Liver (tissue), 9 donors: Measurements from ENCODE around the gene SLCO1A2. TPM values are rescaled to one million over a fixed set of nuclear protein-coding genes. Genes with fewer than 3 reads are reported as not detected.

Source experiments
- DNase-seq: peaks from one replicate; pipeline ENCODE4 v3.0.0-alpha.2; 2017; ENCODE audit warnings: low spot score
- H3K27ac ChIP-seq, 2 donors: one replicate each; pipeline ENCODE4 v1.7.0; 2013; ENCODE audit warnings: inconsistent platforms in 2 of 2, low read length in 2 of 2, control low read depth in 1 of 2, low read depth in 1 of 2, mild to moderate bottlenecking in 1 of 2
- H3K27me3 ChIP-seq, 4 donors: one replicate each; pipeline versions ENCODE4 v1.6.1 to v1.7.0; 2013; ENCODE audit warnings: low read length in 3 of 4, inconsistent platforms in 1 of 4, mild to moderate bottlenecking in 1 of 4, moderate library complexity in 1 of 4; ENCODE audit not compliant: control insufficient read depth in 4 of 4, insufficient read depth in 4 of 4
- H3K36me3 ChIP-seq, 4 donors: one replicate each; pipeline versions ENCODE4 v1.6.1 to v1.7.0; 2013; ENCODE audit warnings: low read length in 3 of 4, mild to moderate bottlenecking in 3 of 4, low read depth in 1 of 4, moderate library complexity in 1 of 4; ENCODE audit not compliant: control insufficient read depth in 4 of 4, insufficient read depth in 3 of 4
- H3K4me1 ChIP-seq, 4 donors: one replicate each; pipeline versions ENCODE4 v1.6.1 to v1.7.0; 2013; ENCODE audit warnings: low read length in 3 of 4, mild to moderate bottlenecking in 3 of 4, moderate library complexity in 1 of 4; ENCODE audit not compliant: control insufficient read depth in 4 of 4, insufficient read depth in 4 of 4
- H3K4me3 ChIP-seq, 3 donors: one replicate each; pipeline versions ENCODE4 v1.6.1 to v1.7.0; 2013; ENCODE audit warnings: low read length in 3 of 3, control low read depth in 1 of 3, low read depth in 1 of 3, mild to moderate bottlenecking in 1 of 3
- H3K9ac ChIP-seq, 2 donors: one replicate each; pipeline ENCODE4 v1.7.0; 2013; ENCODE audit warnings: low read length in 2 of 2, mild to moderate bottlenecking in 2 of 2, moderate library complexity in 2 of 2, control low read depth in 1 of 2, low read depth in 1 of 2
- H3K9me3 ChIP-seq, 4 donors: one replicate each; pipeline versions ENCODE4 v1.6.1 to v1.7.0; 2013; ENCODE audit warnings: low read length in 3 of 4; ENCODE audit not compliant: control insufficient read depth in 4 of 4
- EGR1 ChIP-seq, 2 donors: IDR thresholded peaks; 2 replicates each; pipeline ENCODE4 v1.6.1; 2016 to 2018; ENCODE audit warnings: antibody characterized with exemption in 2 of 2, low read depth in 2 of 2
- FOXA1 ChIP-seq: IDR thresholded peaks from 2 replicates; pipeline ENCODE4 v1.6.1; 2016; ENCODE audit warnings: antibody characterized with exemption
- FOXA2 ChIP-seq: IDR thresholded peaks from 2 replicates; pipeline ENCODE4 v1.6.1; 2016; ENCODE audit warnings: antibody characterized with exemption
- GABPA ChIP-seq, 2 donors: IDR thresholded peaks in 1 of 2; conservative IDR thresholded peaks in 1 of 2; 2 replicates each; pipeline ENCODE4 v1.6.1; 2016; ENCODE audit warnings: antibody characterized with exemption in 2 of 2, mild to moderate bottlenecking in 1 of 2, moderate library complexity in 1 of 2
- HNF4A ChIP-seq, 2 donors: conservative IDR thresholded peaks; 2 replicates each; pipeline ENCODE4 v1.6.1; 2016; ENCODE audit warnings: antibody characterized with exemption in 2 of 2, mild to moderate bottlenecking in 2 of 2
- HNF4G ChIP-seq: IDR thresholded peaks from 2 replicates; pipeline ENCODE4 v1.6.1; 2016; ENCODE audit warnings: antibody characterized with exemption
- JUND ChIP-seq, 2 donors: IDR thresholded peaks; 2 replicates each; pipeline ENCODE4 v1.6.1; 2016; ENCODE audit warnings: antibody characterized with exemption in 2 of 2
- MAX ChIP-seq: IDR thresholded peaks from 2 replicates; pipeline ENCODE4 v1.6.1; 2016; ENCODE audit warnings: antibody characterized with exemption
- NR2F2 ChIP-seq: IDR thresholded peaks from 2 replicates; pipeline ENCODE4 v1.6.1; 2016; ENCODE audit warnings: antibody characterized with exemption
- RAD21 ChIP-seq, 2 donors: IDR thresholded peaks; 2 replicates each; pipeline ENCODE4 v1.6.1; 2016; ENCODE audit warnings: antibody characterized with exemption in 2 of 2, mild to moderate bottlenecking in 2 of 2
- REST ChIP-seq: IDR thresholded peaks from 2 replicates; pipeline ENCODE4 v1.6.1; 2016; ENCODE audit warnings: antibody characterized with exemption, mild to moderate bottlenecking
- RXRA ChIP-seq, 2 donors: IDR thresholded peaks; 2 replicates each; pipeline ENCODE4 v1.6.1; 2017 to 2018; ENCODE audit warnings: antibody characterized with exemption in 2 of 2, mild to moderate bottlenecking in 1 of 2
- SP1 ChIP-seq: IDR thresholded peaks from 2 replicates; pipeline ENCODE4 v1.6.1; 2018; ENCODE audit warnings: antibody characterized with exemption, mild to moderate bottlenecking
- TAF1 ChIP-seq: conservative IDR thresholded peaks from 2 replicates; pipeline ENCODE4 v1.6.1; 2016; ENCODE audit warnings: antibody characterized with exemption, mild to moderate bottlenecking
- YY1 ChIP-seq: IDR thresholded peaks from 2 replicates; pipeline ENCODE4 v1.6.1; 2016; ENCODE audit warnings: antibody characterized with exemption, mild to moderate bottlenecking
- WGBS: extraction: QIAGEN DNeasy Blood & Tissue Kit; methylation state at CpG from one replicate; pipeline ENCODE4 v1.1.7; 2013; 5-methylcytosine and 5-hydroxymethylcytosine counted together
- polyA plus RNA-seq, 2 donors: library from polyadenylated mRNA; stranded (reverse) in 1 of 2; unstranded in 1 of 2; fragments of 200-250 nt in 1 of 2; fragments of >200 nt in 1 of 2; fragmentation: Nextera tagmentation in 1 of 2; extraction: Ambion mirVana in 1 of 2; gene quantifications; one replicate each; pipeline versions ENCODE4 v1.2.1 to v1.2.3, GENCODE V29; 2013 to 2015
- total RNA-seq, 2 donors: library from RNA; depleted of rRNA; stranded (reverse); fragments of >200 nt; gene quantifications; one replicate each; pipeline ENCODE4 v1.2.3, GENCODE V29; 2014
- TF ChIP-seq, protein P1 (sequence below): IDR thresholded peaks from 2 replicates; pipeline ENCODE4 v1.6.1; 2016; ENCODE audit warnings: antibody characterized with exemption
- TF ChIP-seq, protein P2 (sequence below): IDR thresholded peaks from 2 replicates; pipeline ENCODE4 v1.6.1; 2016; ENCODE audit warnings: antibody characterized with exemption
- TF ChIP-seq, protein P3 (sequence below): fragments of 150-350 bp; IDR thresholded peaks from 2 replicates; pipeline ENCODE4 v1.5.1; 2017; ENCODE audit warnings: improper control_type of control experiment, low read depth, low read length; ENCODE audit not compliant: missing input control
- donor health status: healthy.
- donor health status: healthy.
- donor health status: healthy.
- donor health status: healthy.
- donor health status: healthy.

SLCO1A2 gene
- total and polyA plus RNA-seq, 4 donors = 0.17 to 1.8 (median 0.60) TPM; not detected in 1

- TF ChIP-seq NR2F2 = no peak
- TF ChIP-seq SP1 = no peak
- TF ChIP-seq JUND (IDR thresholded peaks at IDR 0.05) = no peak
Observed at GRCh38 chr12:21296348-21296747, 38.4 kb downstream of the SLCO1A2 start (continued).

- H3K27me3 ChIP-seq = no peaks in the 10 kb centered on the region
- TF ChIP-seq FOXA2 (no peak), SP1 (no peak), HNF4A (conservative IDR thresholded peaks at IDR 0.05) (no peak), MAX (no peak), NR2F2 (no peak)
- TF ChIP-seq, protein P1, sequence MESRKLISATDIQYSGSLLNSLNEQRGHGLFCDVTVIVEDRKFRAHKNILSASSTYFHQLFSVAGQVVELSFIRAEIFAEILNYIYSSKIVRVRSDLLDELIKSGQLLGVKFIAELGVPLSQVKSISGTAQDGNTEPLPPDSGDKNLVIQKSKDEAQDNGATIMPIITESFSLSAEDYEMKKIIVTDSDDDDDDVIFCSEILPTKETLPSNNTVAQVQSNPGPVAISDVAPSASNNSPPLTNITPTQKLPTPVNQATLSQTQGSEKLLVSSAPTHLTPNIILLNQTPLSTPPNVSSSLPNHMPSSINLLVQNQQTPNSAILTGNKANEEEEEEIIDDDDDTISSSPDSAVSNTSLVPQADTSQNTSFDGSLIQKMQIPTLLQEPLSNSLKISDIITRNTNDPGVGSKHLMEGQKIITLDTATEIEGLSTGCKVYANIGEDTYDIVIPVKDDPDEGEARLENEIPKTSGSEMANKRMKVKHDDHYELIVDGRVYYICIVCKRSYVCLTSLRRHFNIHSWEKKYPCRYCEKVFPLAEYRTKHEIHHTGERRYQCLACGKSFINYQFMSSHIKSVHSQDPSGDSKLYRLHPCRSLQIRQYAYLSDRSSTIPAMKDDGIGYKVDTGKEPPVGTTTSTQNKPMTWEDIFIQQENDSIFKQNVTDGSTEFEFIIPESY = no peak
- TF ChIP-seq, protein P2, sequence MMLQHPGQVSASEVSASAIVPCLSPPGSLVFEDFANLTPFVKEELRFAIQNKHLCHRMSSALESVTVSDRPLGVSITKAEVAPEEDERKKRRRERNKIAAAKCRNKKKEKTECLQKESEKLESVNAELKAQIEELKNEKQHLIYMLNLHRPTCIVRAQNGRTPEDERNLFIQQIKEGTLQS = no peak
- no peak overlapping the region for H3K4me3 ChIP-seq
- no peaks in the 10 kb centered on the region for H3K9me3 ChIP-seq
- no peaks in the 10 kb centered on the region for H3K4me1 ChIP-seq
- no peak overlapping the region for H3K27ac ChIP-seq
- no peak for DNase-seq
- WGBS = 90% methylated on average over 1 of the region's 1 CpG
- no peak overlapping the region for H3K9ac ChIP-seq
- no peaks in the 10 kb centered on the region for H3K36me3 ChIP-seq
Observed at GRCh38 chr12:21294176-21294575, 40.5 kb downstream of the SLCO1A2 start.

GRCh38 chr12:21292111-21292510, 42.6 kb downstream of the SLCO1A2 start:
- Histone ChIP-seq H3K27ac (no peak overlapping the region), H3K4me3 (no peak overlapping the region), H3K9ac (no peak overlapping the region), H3K4me1 (no peaks in the 10 kb centered on the region), H3K36me3 (no peaks in the 10 kb centered on the region), H3K27me3 (no peaks in the 10 kb centered on the region), H3K9me3 (no peaks in the 10 kb centered on the region)
- WGBS = 98% methylated on average over 2 of the region's 2 CpGs
- TF ChIP-seq NR2F2 (no peak), GABPA (IDR thresholded peaks at IDR 0.05 in 1 of 2, conservative IDR thresholded peaks at IDR 0.05 in 1 of 2) (no peak), JUND (IDR thresholded peaks at IDR 0.05) (no peak), SP1 (no peak), EGR1 (IDR thresholded peaks at IDR 0.05; ENCODE audit: low read depth in 2 of 2) (no peak), MAX (no peak), YY1 (no peak), HNF4G (no peak), HNF4A (conservative IDR thresholded peaks at IDR 0.05) (no peak), FOXA2 (no peak), TAF1 (no peak), RXRA (IDR thresholded peaks at IDR 0.05) (no peak), RAD21 (IDR thresholded peaks at IDR 0.05) (no peak), REST (no peak), FOXA1 (no peak)
- TF ChIP-seq, protein P2 = no peak
- TF ChIP-seq, protein P1 = no peak
- TF ChIP-seq, protein P3, sequence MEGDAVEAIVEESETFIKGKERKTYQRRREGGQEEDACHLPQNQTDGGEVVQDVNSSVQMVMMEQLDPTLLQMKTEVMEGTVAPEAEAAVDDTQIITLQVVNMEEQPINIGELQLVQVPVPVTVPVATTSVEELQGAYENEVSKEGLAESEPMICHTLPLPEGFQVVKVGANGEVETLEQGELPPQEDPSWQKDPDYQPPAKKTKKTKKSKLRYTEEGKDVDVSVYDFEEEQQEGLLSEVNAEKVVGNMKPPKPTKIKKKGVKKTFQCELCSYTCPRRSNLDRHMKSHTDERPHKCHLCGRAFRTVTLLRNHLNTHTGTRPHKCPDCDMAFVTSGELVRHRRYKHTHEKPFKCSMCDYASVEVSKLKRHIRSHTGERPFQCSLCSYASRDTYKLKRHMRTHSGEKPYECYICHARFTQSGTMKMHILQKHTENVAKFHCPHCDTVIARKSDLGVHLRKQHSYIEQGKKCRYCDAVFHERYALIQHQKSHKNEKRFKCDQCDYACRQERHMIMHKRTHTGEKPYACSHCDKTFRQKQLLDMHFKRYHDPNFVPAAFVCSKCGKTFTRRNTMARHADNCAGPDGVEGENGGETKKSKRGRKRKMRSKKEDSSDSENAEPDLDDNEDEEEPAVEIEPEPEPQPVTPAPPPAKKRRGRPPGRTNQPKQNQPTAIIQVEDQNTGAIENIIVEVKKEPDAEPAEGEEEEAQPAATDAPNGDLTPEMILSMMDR = no peak
- DNase-seq = no peak
